HCT116 (cell line): ENCODE measurements around the gene GRB10. TPM values are rescaled to one million over a fixed set of nuclear protein-coding genes. Genes with fewer than 3 reads are reported as not detected.

ENCODE experiments used
- ATAC-seq: fragments of 200-7000 bp; cut with Tn5 transposase; 2 replicates; pipeline ENCODE4 v1.9.1; 2020; ENCODE audit warnings: mild to moderate bottlenecking, moderate library complexity
- BruUV-seq: library from RNA; stranded (reverse); fragments of 400-500 nt; replicated peaks from 2 replicates; lab custom pipeline; 2021; lab: Mats Ljungman, UMichigan
- CTCF ChIA-PET: fragments of 300-600 bp; sonication (Branson Sonifier 250); formaldehyde crosslinking; loops from one replicate; lab custom pipeline; 2021; ENCODE audit warnings: antibody characterized with exemption; lab: Charles Lee
- POLR2A ChIA-PET: fragments of 300-600, 350-600 bp; sonication (Branson Sonifier 250); formaldehyde crosslinking; loops from one replicate; lab custom pipeline; 2021; ENCODE audit warnings: antibody characterized with exemption; lab: Charles Lee
- RAD21 ChIA-PET, 2 experiments: fragments of 300-600 bp; sonication (Branson Sonifier 250); formaldehyde crosslinking; loops; one replicate each; lab custom pipeline; 2023; ENCODE audit warnings: low total read pairs in 2 of 2; ENCODE audit not compliant: uncharacterized antibody in 2 of 2, unreplicated experiment in 2 of 2, low non-redundant PET in 1 of 2; lab: Charles Lee
- DNase-seq: peaks from one replicate; pipeline ENCODE4 v3.0.0-alpha.2; 2010; ENCODE audit warnings: low read depth, low spot score
- H2AFZ ChIP-seq: fragments of 200-600 bp; shearing (Covaris generic), sonication (generic); 2 replicates; pipeline ENCODE4 v1.6.1; 2017; ENCODE audit warnings: low read depth, mixed run types, mixed read lengths, antibody characterized with exemption, low read length; ENCODE audit not compliant: poor library complexity, severe bottlenecking
- H3K27ac ChIP-seq: 2 replicates; pipeline ENCODE4 v1.5.1; 2012; ENCODE audit warnings: low read depth, low read length
- H3K27me3 ChIP-seq: fragments of 200-600 bp; sonication (generic); 2 replicates; pipeline ENCODE4 v1.6.1; 2016; ENCODE audit warnings: mixed run types, low read length, mixed read lengths; ENCODE audit not compliant: insufficient read depth
- H3K36me3 ChIP-seq, 2 experiments: fragments of 200-500 bp in 1 of 2; fragments of 200-600 bp in 1 of 2; sonication (Bioruptor generic) in 1 of 2; sonication (generic) in 1 of 2; 2 replicates each; pipeline versions ENCODE4 v1.5.1 to v1.6.1; 2014 to 2016; ENCODE audit warnings: low read length in 2 of 2, inconsistent platforms in 1 of 2, mixed read lengths in 1 of 2, mixed run types in 1 of 2; ENCODE audit not compliant: insufficient read depth in 2 of 2, control insufficient read depth in 1 of 2
- H3K4me1 ChIP-seq, 2 experiments: fragments of 200-600 bp in 1 of 2; sonication (generic) in 1 of 2; 2 replicates each; pipeline versions ENCODE4 v1.5.1 to v1.6.1; 2012 to 2017; ENCODE audit warnings: low read length in 2 of 2, inconsistent platforms in 1 of 2, mild to moderate bottlenecking in 1 of 2, mixed read lengths in 1 of 2, mixed run types in 1 of 2, moderate library complexity in 1 of 2; ENCODE audit not compliant: insufficient read depth in 2 of 2, control insufficient read depth in 1 of 2
- H3K4me2 ChIP-seq: fragments of 200-600 bp; sonication (generic); 2 replicates; pipeline ENCODE4 v1.6.1; 2017; ENCODE audit warnings: mixed run types, low read length, mixed read lengths
- H3K4me3 ChIP-seq, 2 experiments: fragments of 200-600 bp in 1 of 2; sonication (generic) in 1 of 2; replicated peaks in 1 of 2; 2 replicates each; pipeline ENCODE4 v1.5.1; 2011 to 2016; ENCODE audit warnings: low read length in 2 of 2, control low read depth in 1 of 2, low read depth in 1 of 2, mild to moderate bottlenecking in 1 of 2, mixed read lengths in 1 of 2, mixed run types in 1 of 2
- H3K79me2 ChIP-seq: fragments of 200-600 bp; sonication (generic); 2 replicates; pipeline ENCODE4 v1.6.1; 2017; ENCODE audit warnings: mild to moderate bottlenecking, mixed run types, low read length, moderate library complexity, mixed read lengths; ENCODE audit not compliant: insufficient read depth
- H3K9ac ChIP-seq: fragments of 200-600 bp; sonication (generic); 2 replicates; pipeline ENCODE4 v1.6.1; 2016; ENCODE audit warnings: low read length, mixed read lengths
- H3K9me2 ChIP-seq: fragments of 200-600 bp; sonication (generic), shearing (Covaris generic); 2 replicates; pipeline ENCODE4 v1.6.1; 2017; ENCODE audit warnings: mixed run types, mild to moderate bottlenecking, moderate library complexity; ENCODE audit not compliant: insufficient read depth
- H3K9me3 ChIP-seq, 2 experiments: fragments of 200-500 bp in 1 of 2; fragments of 200-600 bp in 1 of 2; sonication (Bioruptor generic) in 1 of 2; sonication (generic) in 1 of 2; 2 replicates each; pipeline ENCODE4 v1.6.1; 2014 to 2017; ENCODE audit warnings: low read length in 2 of 2, mixed read lengths in 2 of 2, inconsistent platforms in 1 of 2, low read depth in 1 of 2, mild to moderate bottlenecking in 1 of 2, mixed run types in 1 of 2, moderate library complexity in 1 of 2; ENCODE audit not compliant: control insufficient read depth in 1 of 2, insufficient read depth in 1 of 2
- H4K20me1 ChIP-seq: fragments of 200-600 bp; sonication (generic), shearing (Covaris generic); 2 replicates; pipeline ENCODE4 v1.6.1; 2017; ENCODE audit warnings: mixed run types, mild to moderate bottlenecking, moderate library complexity; ENCODE audit not compliant: insufficient read depth
- CBX3 ChIP-seq: IDR thresholded peaks from 2 replicates; pipeline ENCODE4 v1.6.1; 2012; ENCODE audit warnings: low read depth
- CEBPB ChIP-seq: IDR thresholded peaks from 2 replicates; pipeline ENCODE4 v1.6.1; 2012; ENCODE audit warnings: low read depth
- EGR1 ChIP-seq: IDR thresholded peaks from 2 replicates; pipeline ENCODE4 v1.6.1; 2012; ENCODE audit warnings: low read depth
- ELF1 ChIP-seq: IDR thresholded peaks from 2 replicates; pipeline ENCODE4 v1.6.1; 2012; ENCODE audit warnings: low read depth, borderline replicate concordance
- EZH2 ChIP-seq: fragments of 200-600 bp; sonication (generic); IDR thresholded peaks from 2 replicates; pipeline ENCODE4 v1.6.1; 2017; ENCODE audit warnings: antibody characterized with exemption, mixed run types
- EZH2phosphoT487 ChIP-seq: fragments of 200-600 bp; IDR thresholded peaks from 2 replicates; pipeline ENCODE4 v1.6.1; 2018; ENCODE audit warnings: antibody characterized with exemption, borderline replicate concordance
- POLR2A ChIP-seq: IDR thresholded peaks from 2 replicates; pipeline ENCODE4 v1.7.0; 2011; ENCODE audit warnings: borderline replicate concordance; ENCODE audit not compliant: insufficient read depth, insufficient read length; ENCODE audit errors: extremely low read depth
- SIN3A ChIP-seq: IDR thresholded peaks from 2 replicates; pipeline ENCODE4 v1.6.1; 2012; ENCODE audit warnings: low read depth
- SRF ChIP-seq: IDR thresholded peaks from 2 replicates; pipeline ENCODE4 v1.6.1; 2012; ENCODE audit warnings: low read depth
- YY1 ChIP-seq: IDR thresholded peaks from 2 replicates; pipeline ENCODE4 v1.6.1; 2011; ENCODE audit warnings: low read length, low read depth, moderate library complexity, mild to moderate bottlenecking; ENCODE audit not compliant: insufficient replicate concordance; ENCODE audit errors: extremely low read depth
- ZNF274 ChIP-seq: fragments of 200-500 bp; sonication (Bioruptor generic); IDR thresholded peaks from 2 replicates; pipeline ENCODE4 v1.6.1; 2014; ENCODE audit warnings: mild to moderate bottlenecking, low read depth, low read length, inconsistent platforms
- intact Hi-C: fragments of 100-400 bp; cut with micrococcal nuclease; formaldehyde crosslinking; loops from 2 replicates; pipeline ENCODE4 v1.10.0; 2022
- total RNA-seq: library from RNA; stranded (reverse); gene quantifications from one replicate; pipeline ENCODE4 v1.2.1, GENCODE V29; 2021; ENCODE audit not compliant: unreplicated experiment
- TF ChIP-seq, protein P1 (sequence below): IDR thresholded peaks from 2 replicates; pipeline ENCODE4 v1.6.1; 2012; ENCODE audit warnings: low read depth
- TF ChIP-seq, protein P2 (sequence below), 3 experiments: fragments of 200-600 bp in 1 of 3; sonication (generic) in 1 of 3; IDR thresholded peaks in 2 of 3; conservative IDR thresholded peaks in 1 of 3; 2 replicates each; pipeline ENCODE4 v1.5.1; 2012 to 2017; ENCODE audit warnings: low read depth in 2 of 3, low read length in 2 of 3, antibody characterized with exemption in 1 of 3, borderline replicate concordance in 1 of 3, control low read depth in 1 of 3, mild to moderate bottlenecking in 1 of 3, mixed read lengths in 1 of 3, mixed run types in 1 of 3, moderate library complexity in 1 of 3; ENCODE audit not compliant: insufficient read depth in 1 of 3
- TF ChIP-seq, protein P3 (sequence below): IDR thresholded peaks from 2 replicates; pipeline ENCODE4 v1.6.1; 2011; ENCODE audit warnings: mild to moderate bottlenecking, low read length, moderate library complexity; ENCODE audit not compliant: insufficient replicate concordance; ENCODE audit errors: extremely low read depth

Gene GRB10
- total RNA-seq, 1 experiment from 2014 or later: 37.3 TPM

DNA sequence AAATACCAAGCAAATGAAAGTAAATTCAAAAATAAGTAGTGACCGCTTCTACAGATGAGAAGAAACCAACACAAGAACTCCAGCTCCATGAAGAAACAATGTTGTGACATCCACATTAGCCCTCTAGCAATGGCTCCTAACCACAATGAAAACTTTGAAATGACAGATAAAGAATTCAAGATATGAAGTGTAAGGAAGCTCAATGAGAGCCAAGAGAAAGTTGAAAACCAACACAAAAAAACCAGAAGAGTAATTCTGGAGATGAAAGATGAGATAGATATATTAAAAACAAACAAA lies 149.3 kb downstream of the GRB10 start:
- no peaks in the 10 kb centered on the region for H3K79me2 ChIP-seq

More for the DNA sequence above, 149.3 kb downstream of the GRB10 start:
- Histone ChIP-seq H3K9ac (no peak overlapping the region), H4K20me1 (no peaks in the 10 kb centered on the region), H3K4me3 (no peak overlapping the region), H3K27ac (no peak overlapping the region), H3K9me3 (no peaks in the 10 kb centered on the region), H3K9me2 (no peaks in the 10 kb centered on the region), H3K27me3 (no peaks in the 10 kb centered on the region), H3K4me1 (peaks cover 6 to 7% of the 10 kb centered on the region in 2 experiments; a peak in 2 of 4 replicates), H2AFZ (no peak overlapping the region), H3K4me2 (no peak overlapping the region)
- CTCF ChIA-PET: interaction anchor here (0.7 to 1.6 kb wide), 5 partner anchors 13 to 530 kb away, joined by 3 to 4 read pairs (median 3); no protein-coding TSS in a partner anchor
- no TSS peak for BruUV-seq
- RAD21 ChIA-PET: no interaction called here
- POLR2A ChIA-PET: no interaction called here
- no peak for DNase-seq
- no peak for TF ChIP-seq EZH2
- no peak for TF ChIP-seq CBX3
- no peak for TF ChIP-seq YY1
- TF ChIP-seq SIN3A: no peak
- TF ChIP-seq EGR1: no peak
- TF ChIP-seq CEBPB: no peak
- TF ChIP-seq ELF1: no peak
- no peak for TF ChIP-seq EZH2phosphoT487
- TF ChIP-seq SRF: no peak
- TF ChIP-seq, protein P1, sequence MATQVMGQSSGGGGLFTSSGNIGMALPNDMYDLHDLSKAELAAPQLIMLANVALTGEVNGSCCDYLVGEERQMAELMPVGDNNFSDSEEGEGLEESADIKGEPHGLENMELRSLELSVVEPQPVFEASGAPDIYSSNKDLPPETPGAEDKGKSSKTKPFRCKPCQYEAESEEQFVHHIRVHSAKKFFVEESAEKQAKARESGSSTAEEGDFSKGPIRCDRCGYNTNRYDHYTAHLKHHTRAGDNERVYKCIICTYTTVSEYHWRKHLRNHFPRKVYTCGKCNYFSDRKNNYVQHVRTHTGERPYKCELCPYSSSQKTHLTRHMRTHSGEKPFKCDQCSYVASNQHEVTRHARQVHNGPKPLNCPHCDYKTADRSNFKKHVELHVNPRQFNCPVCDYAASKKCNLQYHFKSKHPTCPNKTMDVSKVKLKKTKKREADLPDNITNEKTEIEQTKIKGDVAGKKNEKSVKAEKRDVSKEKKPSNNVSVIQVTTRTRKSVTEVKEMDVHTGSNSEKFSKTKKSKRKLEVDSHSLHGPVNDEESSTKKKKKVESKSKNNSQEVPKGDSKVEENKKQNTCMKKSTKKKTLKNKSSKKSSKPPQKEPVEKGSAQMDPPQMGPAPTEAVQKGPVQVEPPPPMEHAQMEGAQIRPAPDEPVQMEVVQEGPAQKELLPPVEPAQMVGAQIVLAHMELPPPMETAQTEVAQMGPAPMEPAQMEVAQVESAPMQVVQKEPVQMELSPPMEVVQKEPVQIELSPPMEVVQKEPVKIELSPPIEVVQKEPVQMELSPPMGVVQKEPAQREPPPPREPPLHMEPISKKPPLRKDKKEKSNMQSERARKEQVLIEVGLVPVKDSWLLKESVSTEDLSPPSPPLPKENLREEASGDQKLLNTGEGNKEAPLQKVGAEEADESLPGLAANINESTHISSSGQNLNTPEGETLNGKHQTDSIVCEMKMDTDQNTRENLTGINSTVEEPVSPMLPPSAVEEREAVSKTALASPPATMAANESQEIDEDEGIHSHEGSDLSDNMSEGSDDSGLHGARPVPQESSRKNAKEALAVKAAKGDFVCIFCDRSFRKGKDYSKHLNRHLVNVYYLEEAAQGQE: no peak
- no peak for TF ChIP-seq POLR2A
- TF ChIP-seq ZNF274: no peak
- TF ChIP-seq, protein P2, sequence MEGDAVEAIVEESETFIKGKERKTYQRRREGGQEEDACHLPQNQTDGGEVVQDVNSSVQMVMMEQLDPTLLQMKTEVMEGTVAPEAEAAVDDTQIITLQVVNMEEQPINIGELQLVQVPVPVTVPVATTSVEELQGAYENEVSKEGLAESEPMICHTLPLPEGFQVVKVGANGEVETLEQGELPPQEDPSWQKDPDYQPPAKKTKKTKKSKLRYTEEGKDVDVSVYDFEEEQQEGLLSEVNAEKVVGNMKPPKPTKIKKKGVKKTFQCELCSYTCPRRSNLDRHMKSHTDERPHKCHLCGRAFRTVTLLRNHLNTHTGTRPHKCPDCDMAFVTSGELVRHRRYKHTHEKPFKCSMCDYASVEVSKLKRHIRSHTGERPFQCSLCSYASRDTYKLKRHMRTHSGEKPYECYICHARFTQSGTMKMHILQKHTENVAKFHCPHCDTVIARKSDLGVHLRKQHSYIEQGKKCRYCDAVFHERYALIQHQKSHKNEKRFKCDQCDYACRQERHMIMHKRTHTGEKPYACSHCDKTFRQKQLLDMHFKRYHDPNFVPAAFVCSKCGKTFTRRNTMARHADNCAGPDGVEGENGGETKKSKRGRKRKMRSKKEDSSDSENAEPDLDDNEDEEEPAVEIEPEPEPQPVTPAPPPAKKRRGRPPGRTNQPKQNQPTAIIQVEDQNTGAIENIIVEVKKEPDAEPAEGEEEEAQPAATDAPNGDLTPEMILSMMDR (IDR thresholded peaks at IDR 0.05 in 2 of 3, conservative IDR thresholded peaks at IDR 0.05 in 1 of 3; ENCODE audit: borderline replicate concordance in 1 of 3, insufficient read depth in 1 of 3, low read depth in 2 of 3, low read length in 2 of 3): no peak
- TF ChIP-seq, protein P3, sequence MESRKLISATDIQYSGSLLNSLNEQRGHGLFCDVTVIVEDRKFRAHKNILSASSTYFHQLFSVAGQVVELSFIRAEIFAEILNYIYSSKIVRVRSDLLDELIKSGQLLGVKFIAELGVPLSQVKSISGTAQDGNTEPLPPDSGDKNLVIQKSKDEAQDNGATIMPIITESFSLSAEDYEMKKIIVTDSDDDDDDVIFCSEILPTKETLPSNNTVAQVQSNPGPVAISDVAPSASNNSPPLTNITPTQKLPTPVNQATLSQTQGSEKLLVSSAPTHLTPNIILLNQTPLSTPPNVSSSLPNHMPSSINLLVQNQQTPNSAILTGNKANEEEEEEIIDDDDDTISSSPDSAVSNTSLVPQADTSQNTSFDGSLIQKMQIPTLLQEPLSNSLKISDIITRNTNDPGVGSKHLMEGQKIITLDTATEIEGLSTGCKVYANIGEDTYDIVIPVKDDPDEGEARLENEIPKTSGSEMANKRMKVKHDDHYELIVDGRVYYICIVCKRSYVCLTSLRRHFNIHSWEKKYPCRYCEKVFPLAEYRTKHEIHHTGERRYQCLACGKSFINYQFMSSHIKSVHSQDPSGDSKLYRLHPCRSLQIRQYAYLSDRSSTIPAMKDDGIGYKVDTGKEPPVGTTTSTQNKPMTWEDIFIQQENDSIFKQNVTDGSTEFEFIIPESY: no peak
- TF ChIP-seq, all 23 proteins: peak for 0
- H3K36me3 ChIP-seq: no peaks in the 10 kb centered on the region
- intact Hi-C loops: loop anchor here (2.0 kb wide), 1 partner anchor 165 kb away; no protein-coding TSS in a partner anchor
- no peak for ATAC-seq
